Esophagus muscularis mucosa (tissue), 4 donors: Measurements from ENCODE around the gene SLC25A10.

ENCODE experiments used
- CTCF ChIP-seq, 3 experiments: fragments of 200-600 bp in 2 of 3; fragments of 450-650 bp in 1 of 3; sonication (generic) in 2 of 3; IDR thresholded peaks; one replicate each; pipeline ENCODE4 v1.5.1; 2017 to 2019; ENCODE audit warnings: antibody characterized with exemption in 3 of 3, mild to moderate bottlenecking in 2 of 3, moderate library complexity in 1 of 3
- EP300 ChIP-seq: sonication (generic); formaldehyde crosslinking; IDR thresholded peaks from one replicate; pipeline ENCODE4 v1.6.1; 2017; ENCODE audit warnings: antibody characterized with exemption
- POLR2A ChIP-seq: fragments of 450-650 bp; IDR thresholded peaks from one replicate; pipeline ENCODE4 v1.6.1; 2017; ENCODE audit warnings: antibody characterized with exemption, moderate library complexity, mild to moderate bottlenecking, low read depth
- POLR2AphosphoS5 ChIP-seq, 2 donors: sonication (generic); formaldehyde crosslinking; IDR thresholded peaks; one replicate each; pipeline ENCODE4 v1.6.1; 2017; ENCODE audit warnings: antibody characterized with exemption in 2 of 2

DNA sequence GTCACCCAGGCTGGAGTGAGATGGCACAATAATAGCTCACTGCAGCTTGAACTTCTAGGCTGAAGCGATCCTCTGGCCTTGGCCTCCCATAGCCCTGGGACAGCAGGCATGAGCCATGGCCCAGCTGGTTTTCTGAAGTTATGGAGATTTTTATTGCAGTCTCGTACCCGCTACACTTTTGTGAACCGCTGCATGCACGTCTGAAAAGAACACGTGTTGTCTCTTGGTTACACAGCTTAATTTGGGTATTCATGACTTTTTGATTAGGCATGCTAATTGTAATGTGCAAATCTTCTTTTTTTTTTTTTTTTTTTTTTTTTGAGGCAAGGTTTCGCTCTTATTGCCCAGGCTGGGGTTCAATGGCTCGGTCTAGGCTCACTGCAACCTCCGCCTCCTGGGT lies 13.4 kb downstream of the SLC25A10 start:
- TF ChIP-seq CTCF (IDR thresholded peaks at IDR 0.05) (no peak), EP300 (no peak), POLR2A (no peak), POLR2AphosphoS5 (IDR thresholded peaks at IDR 0.05) (no peak)
